ENCODE results near the gene TRPT1.

GRCh38 chr11:64243236-64243854 lies 17.4 kb upstream of the TRPT1 start:
- TF ChIP-seq CTCF (IDR thresholded peaks at IDR 0.05; ENCODE audit: insufficient read depth, low read depth, low read length) (no peak), EZH2 (IDR thresholded peaks at IDR 0.05; ENCODE audit: insufficient read depth, low read length) (no peak)
